ENCODE measurements around the gene ST7L.

The ST7L gene

DNA sequence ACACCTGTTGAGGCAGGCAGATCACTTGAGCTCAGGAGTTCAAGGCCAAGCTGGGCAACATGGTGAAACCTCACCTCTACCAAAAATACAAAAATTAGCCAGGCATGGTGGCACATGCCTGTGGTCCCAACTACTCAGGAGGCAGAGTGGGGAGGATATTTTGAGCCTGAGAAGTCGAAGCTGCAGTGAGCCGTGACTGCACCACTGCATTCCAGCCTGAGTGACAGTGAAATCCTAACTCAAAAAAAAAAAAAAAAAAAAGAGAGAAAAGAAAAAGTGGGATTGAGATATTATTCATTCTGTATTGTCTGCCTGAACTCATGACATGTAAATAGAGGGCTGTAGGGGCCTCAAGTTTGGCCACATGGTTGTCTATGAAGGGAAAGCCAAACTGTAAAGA, 72.9 kb downstream of the ST7L start:
- DNase-seq (ENCODE audit: low read depth in 2 of 2): no peak

DNA sequence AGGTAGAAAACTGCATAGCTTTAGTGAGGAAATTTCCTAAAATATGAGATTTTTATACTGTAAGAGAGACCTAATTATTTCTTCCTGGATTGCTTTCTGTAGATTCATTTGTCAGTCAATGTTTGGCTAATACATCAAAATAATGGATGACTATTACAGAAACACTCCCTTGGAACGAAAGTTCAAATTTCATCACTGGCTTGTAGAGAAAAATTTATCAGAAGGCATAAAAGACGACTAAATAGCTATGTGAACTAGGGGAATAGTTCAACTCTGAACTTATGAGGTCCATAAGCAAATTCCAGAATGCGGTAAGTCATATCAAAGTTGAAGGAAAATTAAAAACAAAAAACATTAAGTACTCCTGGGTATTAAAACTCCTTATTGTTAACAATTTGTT, 74.2 kb downstream of the ST7L start:
- DNase-seq (ENCODE audit: low read depth in 2 of 2): no peak

DNA sequence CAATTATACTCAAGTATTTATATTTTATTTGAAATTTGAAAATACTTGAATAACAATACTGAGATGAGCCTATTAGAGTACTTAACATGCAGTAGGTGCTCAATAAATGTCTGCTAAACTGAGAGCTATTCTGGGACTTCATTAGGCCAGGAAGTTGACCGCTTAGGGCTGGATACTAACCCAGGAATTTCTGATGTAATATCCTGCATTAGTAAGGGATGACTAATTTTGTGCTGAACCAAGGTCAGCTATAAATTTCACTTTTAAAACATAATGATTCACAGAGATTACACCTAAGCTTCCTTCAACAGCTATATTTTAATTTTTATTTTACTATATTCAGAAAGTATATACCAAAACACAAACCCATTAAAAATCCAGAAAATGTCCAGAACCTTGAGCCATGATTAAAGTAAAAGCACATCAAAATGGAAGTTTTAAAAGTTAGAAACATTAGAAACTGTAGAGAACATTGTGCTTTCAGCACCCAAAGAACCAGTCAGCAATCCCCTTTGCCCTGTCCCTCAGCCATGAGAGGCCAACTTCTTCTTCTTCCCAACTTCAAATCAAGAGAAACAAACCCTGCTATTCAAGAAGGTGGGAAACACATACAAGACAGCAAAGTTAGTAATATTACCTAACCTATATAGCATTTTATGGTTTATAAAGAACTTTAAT, 74.8 kb downstream of the ST7L start:
- DNase-seq (ENCODE audit: low read depth in 2 of 2): no peak

DNA sequence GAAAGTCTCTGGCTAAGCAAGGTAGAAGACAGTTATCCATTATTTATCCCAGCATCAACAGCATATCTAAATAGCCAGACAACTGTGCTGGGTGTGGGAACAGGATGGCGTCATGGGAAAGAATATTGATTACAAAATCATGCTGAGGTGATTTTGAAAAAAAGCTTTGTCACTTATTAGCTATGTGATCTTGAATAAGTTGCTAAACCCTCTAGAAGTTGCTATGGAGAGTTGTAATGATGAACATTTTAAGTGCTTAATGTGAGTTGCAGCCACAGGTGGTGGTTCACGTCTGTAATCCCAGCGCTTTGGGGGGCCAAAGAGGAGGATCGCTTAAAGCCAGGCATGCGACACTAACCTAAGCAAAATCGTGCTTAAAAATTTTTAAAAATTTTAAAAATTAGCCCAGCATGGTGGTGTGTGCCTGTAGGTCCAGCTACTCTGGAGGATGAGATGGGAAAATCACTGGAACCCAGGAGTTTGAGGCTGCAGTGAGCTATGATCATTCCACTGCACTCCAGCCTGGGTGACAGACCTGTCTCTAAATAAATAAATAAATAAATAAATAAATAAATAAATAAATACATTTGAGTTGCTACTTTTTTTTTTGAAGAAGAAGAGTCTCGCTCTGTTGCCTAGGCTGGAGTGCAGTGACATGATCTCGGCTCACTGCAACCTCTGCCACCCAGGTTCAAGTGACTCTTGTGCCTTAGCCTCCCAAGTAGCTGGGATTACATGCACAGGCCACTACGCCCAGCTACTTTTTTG, 76.6 kb downstream of the ST7L start:
- DNase-seq (ENCODE audit: low read depth in 2 of 2): no peak

DNA sequence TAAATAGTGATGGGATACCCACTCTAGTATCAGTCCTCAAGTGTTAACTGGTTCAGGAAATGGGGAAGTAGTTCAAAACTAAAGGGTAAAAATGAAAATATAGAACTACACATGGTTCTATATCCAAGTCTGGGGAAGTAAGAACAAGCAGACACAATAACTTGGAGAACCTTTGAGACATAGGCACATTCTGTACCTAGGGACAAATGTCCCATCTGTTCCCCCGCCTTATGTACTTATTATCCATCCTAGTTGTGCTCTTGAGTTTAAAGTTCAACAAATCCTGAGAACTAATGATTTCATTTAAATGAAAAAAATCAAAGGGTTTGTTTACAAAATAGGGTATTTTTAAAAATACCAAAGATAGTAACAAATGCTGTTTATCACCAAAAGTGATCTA, 77.6 kb downstream of the ST7L start:
- no peak for DNase-seq (ENCODE audit: low read depth in 2 of 2)

DNA sequence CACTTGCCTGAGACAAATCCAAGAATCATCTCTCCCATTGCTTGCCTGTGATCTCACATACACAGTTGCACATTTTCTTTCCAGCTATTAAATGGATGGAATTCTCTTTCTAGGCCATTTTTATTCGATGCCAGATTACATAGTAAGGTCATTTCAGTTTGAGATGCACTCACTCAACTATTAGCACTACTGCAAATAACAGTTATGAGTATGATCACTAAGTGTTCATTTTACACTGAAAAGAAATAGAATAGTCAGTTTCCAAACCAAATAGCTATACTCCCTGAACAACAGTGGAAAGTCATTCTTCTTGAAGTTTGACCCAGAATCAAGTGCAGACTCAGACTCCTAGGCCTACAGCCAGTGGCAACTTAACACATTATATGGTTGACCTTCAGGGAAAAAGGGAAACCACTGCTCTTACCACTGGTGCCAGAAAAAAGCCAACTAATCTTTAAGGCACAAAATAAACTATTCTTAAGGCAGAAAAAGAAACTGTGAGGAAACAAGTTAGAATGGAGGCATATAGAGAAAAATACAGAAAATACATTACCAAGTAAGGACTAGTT, 78.6 kb downstream of the ST7L start:
- no peak for DNase-seq (ENCODE audit: low read depth in 2 of 2)

DNA sequence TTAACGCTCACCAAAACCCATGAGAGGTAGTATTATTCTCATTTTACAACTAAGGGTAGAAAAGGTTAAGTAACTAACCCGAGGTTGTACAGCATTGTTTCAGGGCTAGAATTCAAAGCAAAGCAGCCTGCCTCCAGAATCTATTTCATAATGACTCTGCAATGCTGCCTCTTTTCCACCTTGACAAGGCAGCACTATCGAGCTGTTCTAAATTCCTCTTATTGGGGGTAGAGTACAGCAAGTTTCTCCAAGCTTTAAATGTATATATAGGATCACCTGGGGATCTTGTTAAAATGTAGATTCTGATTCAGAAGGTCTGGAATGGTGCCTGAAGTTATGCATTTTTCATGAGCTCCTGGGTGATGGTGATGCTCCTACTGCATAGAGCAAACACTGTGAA, 80.1 kb downstream of the ST7L start:
- no peak for DNase-seq (ENCODE audit: low read depth in 2 of 2)

DNA sequence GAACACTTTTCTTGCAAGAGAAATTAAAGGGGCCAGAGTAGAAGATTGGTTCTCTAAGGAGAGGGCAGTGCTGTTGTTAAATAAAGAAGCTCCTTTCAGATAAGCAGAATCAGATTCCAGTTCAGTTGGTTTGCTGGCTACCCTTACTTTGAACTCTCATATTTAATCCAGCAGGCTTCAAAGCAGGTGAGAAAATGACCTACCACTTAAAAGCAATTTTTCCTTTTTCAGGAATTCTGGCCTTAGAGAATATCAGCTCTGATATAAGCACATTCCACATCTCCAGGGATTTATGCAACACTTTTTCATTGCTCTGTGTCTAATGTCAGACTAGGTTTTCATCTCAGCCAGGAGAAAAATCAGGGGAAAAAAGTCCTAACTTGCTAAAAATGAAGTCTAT, 81.5 kb downstream of the ST7L start:
- no peak for DNase-seq (ENCODE audit: low read depth in 2 of 2)

DNA sequence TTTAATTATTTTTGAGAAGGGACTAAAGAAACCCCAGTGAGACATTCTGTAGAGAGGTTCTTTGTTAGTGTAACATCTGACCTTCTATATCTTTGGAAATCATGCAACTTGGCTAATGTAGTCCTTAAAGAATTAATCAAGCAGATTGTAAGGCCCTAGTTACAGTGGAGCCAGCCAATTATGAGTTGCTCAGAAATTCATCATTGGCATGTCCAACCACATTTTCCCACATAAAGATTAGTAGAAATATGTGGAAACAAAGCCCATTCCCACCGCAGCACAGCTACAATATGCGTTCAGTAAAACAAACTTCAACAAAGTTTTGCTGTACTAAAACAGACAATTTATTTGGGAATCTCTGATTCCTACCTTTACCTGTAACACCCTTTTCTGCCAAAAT, 82.4 kb downstream of the ST7L start:
- DNase-seq (ENCODE audit: low read depth in 2 of 2): no peak

DNA sequence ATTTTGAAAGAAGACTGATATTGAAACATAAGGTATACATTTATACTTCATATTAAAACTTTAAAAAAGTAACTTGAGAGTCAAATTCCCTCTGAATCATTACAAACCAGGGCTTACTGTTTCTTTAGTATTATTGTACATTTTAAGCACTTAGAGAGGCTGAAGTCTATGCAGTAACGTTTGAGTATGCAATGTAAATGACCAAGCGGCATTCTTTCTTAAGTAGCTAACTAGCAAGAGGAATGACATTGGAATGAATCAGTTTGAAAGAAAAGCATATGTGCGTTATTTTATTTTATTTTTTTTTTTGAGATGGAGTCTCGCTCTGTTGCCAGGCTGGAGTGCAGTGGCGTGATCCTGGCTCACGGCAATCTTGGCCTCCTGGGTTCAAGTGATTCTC, 85.9 kb downstream of the ST7L start:
- no peak for DNase-seq (ENCODE audit: low read depth in 2 of 2)

DNA sequence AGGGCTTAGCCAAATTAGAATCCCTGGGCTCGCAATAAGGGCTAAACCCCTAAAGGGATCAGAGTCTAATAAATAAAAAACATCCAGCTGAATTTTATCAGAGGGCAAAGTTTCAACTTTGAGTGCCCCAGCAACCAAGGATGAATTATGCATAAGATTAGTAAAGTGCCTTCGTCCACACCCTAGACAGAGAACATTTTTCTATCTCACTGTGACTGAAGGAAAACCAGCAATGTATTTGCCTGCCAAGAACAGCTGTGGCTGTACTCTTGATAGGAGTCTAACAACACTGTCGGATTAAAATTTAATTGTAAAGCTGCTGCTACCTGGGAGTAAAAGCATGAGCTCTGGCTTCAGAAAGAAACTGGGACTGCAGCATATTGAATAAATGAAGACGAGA, 86.9 kb downstream of the ST7L start:
- no peak for DNase-seq (ENCODE audit: low read depth in 2 of 2)

DNA sequence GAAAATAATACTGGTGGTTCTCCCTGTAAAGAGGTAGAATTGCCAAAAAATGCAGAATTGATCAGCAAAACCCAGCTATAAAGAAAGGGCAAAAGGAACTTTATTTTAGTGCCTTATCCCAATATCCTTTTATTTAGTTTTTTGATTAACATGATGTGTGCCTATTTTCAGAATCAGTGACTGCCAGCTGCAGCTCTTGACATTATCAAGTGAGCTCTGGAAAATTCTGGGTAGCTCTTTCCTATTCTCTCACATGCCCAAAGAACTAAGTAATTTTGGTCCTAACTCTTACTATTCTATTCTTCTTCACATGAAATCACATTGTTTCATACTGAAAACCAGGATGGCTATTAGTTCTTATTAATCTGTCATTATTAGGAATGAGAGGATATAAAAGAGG, 88.1 kb downstream of the ST7L start:
- no peak for DNase-seq (ENCODE audit: low read depth in 2 of 2)

DNA sequence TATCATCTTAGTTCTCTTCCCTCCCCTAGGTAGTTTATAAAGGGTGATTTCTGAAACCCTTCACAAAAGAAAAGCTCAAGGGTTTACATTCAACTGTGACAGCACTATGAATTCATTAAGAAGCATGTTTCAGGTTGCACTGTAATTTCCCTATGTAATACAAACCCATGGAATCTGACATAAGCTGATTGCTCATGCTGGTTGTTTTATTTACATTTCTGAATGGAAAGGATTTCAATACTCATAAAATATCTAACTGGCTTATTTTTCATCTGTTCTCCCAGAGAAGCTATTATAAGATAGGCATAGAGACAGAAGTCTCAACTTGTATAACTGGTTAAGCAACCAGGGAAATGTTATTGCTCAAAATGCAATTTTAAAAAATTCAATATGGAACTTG, 89.6 kb downstream of the ST7L start:
- DNase-seq (ENCODE audit: low read depth in 2 of 2): no peak

DNA sequence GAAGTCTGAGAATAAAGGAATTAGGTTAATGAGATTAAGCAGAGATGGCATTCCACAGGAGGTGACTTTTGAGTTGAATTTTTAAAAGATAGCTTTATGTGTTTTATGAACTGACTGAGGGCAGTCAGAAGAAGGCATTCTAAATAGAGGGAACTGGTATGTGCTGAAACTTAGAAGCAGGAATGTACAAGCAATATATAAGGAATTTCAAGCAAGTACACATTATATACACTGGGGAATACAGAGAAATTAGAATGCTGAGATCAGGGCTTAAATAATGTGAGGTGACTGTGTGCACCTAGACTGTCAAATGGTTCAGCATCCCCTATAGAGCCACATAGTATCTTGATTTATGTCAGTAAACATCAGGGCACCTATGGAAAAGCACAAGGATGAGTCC, 90.9 kb downstream of the ST7L start:
- no peak for DNase-seq (ENCODE audit: low read depth in 2 of 2)

DNA sequence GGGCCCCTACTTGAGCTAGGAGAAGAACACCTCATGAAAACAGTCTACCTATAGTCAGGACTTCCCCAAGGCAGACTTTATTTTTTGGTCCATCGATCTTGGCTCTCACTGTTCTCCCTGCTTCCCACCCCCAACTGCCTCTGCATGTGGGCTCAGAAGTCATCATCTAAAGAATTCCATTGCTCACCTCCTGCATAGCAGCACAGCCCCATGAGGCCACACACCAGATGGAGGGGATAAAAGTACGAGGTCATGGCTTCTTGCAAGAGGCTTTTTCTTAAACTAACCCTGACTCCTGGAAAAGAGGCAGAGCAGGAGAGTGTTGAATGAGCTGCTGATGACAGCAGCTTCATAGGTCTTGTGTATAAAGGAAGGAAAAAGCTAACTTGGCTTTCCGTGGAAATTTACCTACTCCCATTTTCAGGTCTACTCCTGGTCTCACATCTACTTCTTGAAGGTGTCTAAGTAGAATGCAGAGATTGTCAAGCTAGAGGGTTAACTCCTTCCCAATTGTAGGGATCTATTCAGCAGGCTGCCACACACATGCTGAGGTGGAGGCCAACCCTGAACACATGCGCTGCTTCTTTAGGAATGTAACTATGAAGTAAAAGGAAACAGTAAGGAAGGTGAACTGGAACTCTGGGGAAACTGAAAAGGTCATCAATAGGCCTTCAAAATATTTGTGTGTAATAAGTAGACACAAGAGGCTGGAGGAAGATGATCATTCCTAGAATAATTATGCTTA, 91.5 kb downstream of the ST7L start:
- DNase-seq (ENCODE audit: low read depth in 2 of 2): no peak

DNA sequence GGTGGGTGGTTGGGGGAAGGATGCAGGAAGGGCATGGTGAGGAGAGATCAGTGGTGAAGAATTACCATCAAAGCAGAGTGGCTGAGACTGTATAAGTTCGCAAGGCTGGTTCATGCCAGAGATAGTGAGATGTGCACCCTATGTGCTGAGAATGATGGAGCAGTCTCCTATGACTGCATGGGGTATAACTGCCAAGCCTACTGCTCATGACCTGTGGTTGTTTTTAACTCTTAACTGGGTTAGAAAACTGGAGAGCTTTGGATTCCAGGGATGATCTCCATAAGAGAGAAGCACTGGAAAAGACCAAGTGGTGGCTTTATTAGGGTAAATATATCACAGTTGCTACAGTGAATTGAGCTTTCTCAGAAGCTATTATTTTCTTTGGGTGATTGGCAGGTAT, 94.0 kb downstream of the ST7L start:
- no peak for DNase-seq (ENCODE audit: low read depth in 2 of 2)

DNA sequence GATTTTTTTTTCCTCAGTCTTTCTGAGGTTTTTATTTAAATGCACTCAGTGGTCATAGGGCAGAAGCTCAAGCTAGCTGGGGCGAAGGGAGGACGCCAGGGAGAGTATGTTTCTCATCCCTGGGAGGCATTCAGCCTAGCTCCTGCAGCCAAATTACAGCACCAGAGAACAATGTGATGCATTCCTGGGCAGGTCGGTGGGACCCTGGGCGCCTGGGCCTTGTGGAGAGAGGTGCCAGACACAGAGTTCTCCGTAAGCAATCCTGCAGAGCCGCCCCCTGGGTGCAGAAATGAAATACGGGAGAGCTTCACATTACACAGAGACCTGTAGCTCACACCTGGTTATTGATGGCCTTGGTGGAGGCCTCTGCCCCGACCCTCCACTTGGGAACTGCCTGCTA, 94.7 kb downstream of the ST7L start:
- DNase-seq (ENCODE audit: low read depth in 2 of 2): no peak

DNA sequence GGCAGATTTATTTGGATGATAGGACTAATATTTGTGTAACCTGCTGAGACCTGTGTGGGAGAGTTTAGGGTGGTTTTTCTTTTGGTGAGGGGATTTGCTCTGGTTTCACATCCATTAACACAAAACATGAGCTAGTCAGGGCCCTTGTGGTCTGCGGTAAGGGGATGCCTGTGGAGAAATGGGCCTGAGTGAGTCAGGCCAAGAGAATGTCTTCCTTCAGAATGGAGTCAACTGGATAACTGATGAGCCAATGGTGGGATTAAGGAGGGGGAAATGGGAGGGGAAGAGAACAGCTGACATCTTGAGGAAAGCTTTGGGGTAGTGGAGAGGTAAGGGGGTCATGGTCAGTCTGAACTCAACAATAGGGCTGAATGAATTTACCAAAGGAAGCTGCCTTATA, 96.3 kb downstream of the ST7L start:
- DNase-seq (ENCODE audit: low read depth in 2 of 2): no peak

DNA sequence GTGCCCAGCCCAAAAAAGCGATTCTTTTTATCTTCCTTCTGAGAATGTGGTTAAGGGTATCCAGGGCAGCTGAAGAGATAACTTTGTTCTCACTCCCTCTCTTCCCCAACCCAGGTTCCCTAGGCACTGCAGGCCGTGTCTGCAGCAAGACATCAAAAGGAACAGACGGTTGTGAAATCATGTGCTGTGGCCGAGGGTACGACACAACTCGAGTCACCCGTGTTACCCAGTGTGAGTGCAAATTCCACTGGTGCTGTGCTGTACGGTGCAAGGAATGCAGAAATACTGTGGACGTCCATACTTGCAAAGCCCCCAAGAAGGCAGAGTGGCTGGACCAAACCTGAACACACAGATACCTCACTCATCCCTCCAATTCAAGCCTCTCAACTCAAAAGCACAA, 98.8 kb downstream of the ST7L start:
- DNase-seq (ENCODE audit: low read depth in 2 of 2): no peak

DNA sequence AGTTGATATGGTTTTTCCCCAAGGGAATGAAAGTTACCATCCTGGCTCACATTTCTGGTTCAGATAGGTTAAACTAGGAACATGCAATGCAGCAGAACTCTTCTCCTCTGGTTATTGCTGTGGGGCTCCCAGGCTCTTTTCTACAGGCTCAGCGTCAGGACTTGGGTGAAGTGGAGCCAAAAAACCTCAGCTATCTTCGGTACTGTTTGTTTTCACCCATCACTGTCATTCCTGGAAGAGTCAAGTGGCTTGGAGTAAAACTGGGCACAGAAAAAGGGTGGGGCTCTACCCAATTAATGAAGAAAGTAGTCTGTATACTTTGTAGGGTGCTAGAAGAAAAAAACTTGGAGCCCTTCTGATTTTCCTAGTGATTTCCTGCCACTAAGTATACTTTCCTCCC, 100.8 kb downstream of the ST7L start:
- DNase-seq (ENCODE audit: low read depth in 2 of 2): no peak

DNA sequence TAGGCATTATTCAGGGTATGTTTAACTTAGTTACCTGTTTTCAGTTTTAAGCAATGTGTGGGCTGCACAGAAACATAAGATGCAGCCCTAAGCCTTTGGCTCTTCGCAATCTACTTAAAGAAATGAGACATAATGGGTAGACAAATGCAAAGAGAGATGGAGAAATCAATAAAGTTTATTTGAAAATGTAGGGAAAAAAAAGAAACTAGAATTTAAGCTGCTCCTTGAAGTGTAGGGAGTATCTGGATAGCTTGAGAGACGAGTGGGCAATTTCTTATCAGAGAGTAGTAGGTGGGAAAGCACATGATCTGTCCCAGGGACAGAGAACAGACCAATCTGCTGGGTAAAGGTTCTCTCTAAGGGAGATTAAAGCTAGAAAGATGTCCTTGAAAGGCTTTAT, 101.3 kb downstream of the ST7L start:
- no peak for DNase-seq (ENCODE audit: low read depth in 2 of 2)

DNA sequence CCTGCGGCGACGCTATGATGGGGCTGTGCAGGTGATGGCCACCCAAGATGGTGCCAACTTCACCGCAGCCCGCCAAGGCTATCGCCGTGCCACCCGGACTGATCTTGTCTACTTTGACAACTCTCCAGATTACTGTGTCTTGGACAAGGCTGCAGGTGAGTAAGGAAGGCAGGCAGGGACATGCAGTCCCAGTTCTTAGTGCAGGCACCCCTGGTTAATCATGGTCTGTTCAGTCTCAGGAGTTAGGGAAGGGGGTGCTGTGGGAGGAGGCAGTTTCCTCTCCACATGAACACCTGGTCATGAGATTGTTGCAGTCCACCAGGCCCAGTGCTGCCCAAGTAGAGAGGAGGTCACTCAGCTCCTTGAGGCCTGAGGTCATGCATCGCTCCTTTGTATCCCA, 101.7 kb downstream of the ST7L start:
- DNase-seq (ENCODE audit: low read depth in 2 of 2): no peak

DNA sequence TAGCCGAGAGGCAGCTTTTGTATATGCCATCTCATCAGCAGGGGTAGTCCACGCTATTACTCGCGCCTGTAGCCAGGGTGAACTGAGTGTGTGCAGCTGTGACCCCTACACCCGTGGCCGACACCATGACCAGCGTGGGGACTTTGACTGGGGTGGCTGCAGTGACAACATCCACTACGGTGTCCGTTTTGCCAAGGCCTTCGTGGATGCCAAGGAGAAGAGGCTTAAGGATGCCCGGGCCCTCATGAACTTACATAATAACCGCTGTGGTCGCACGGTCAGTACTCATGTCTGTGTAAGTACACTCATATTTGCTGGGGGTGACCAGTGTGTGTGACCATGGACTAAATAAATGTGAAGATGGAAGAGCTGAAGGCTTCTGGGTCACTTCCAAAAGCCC, 102.8 kb downstream of the ST7L start:
- no peak for DNase-seq (ENCODE audit: low read depth in 2 of 2)

All from stimulated activated CD8-positive, alpha-beta memory T cell treated with anti-CD3 and anti-CD28 coated beads, Interleukin-2, amount 100 ng/mL, for 1 hour (primary cell).